ENCODE data around the gene LAMTOR3. TPM values are rescaled to one million over a fixed set of nuclear protein-coding genes. Genes with fewer than 3 reads are reported as not detected.

The LAMTOR3 gene
- total and polyA plus RNA-seq, 4 donors = 13.5 to 26.3 (median 19.8) TPM

- Histone ChIP-seq H3K36me3 (ENCODE audit: control insufficient read depth in 4 of 4, insufficient read depth in 3 of 4, low read depth in 1 of 4, low read length in 3 of 4) (no peaks in the 10 kb centered on the region), H3K27me3 (ENCODE audit: control insufficient read depth in 4 of 4, insufficient read depth in 4 of 4, low read length in 3 of 4) (peaks cover 0 to 2% (median 0%) of the 10 kb centered on the region in 4 donors), H3K4me3 (ENCODE audit: low read depth in 1 of 3, low read length in 3 of 3) (no peak overlapping the region), H3K9me3 (ENCODE audit: control insufficient read depth in 4 of 4, low read length in 3 of 4) (no peaks in the 10 kb centered on the region), H3K27ac (ENCODE audit: low read depth in 1 of 2, low read length in 2 of 2) (peak overlapping the region in 1 of 2 donors; percentile 61), H3K9ac (ENCODE audit: low read depth in 1 of 2, low read length in 2 of 2) (no peak overlapping the region), H3K4me1 (ENCODE audit: control insufficient read depth in 4 of 4, insufficient read depth in 4 of 4, low read length in 3 of 4) (no peaks in the 10 kb centered on the region)
- TF ChIP-seq HNF4G (IDR thresholded peaks at IDR 0.05) (no peak), HNF4A (conservative IDR thresholded peaks at IDR 0.05) (no peak), FOXA1 (IDR thresholded peaks at IDR 0.05) (no peak), JUND (IDR thresholded peaks at IDR 0.05) (no peak), TAF1 (conservative IDR thresholded peaks at IDR 0.05) (no peak), REST (IDR thresholded peaks at IDR 0.05) (no peak), FOXA2 (IDR thresholded peaks at IDR 0.05) (no peak), YY1 (IDR thresholded peaks at IDR 0.05) (no peak), GABPA (IDR thresholded peaks at IDR 0.05 in 1 of 2, conservative IDR thresholded peaks at IDR 0.05 in 1 of 2) (no peak), NR2F2 (IDR thresholded peaks at IDR 0.05) (no peak), SP1 (IDR thresholded peaks at IDR 0.05) (no peak), EGR1 (IDR thresholded peaks at IDR 0.05; ENCODE audit: low read depth in 2 of 2) (no peak), RAD21 (IDR thresholded peaks at IDR 0.05) (no peak), RXRA (IDR thresholded peaks at IDR 0.05) (no peak)
- TF ChIP-seq, protein P1, sequence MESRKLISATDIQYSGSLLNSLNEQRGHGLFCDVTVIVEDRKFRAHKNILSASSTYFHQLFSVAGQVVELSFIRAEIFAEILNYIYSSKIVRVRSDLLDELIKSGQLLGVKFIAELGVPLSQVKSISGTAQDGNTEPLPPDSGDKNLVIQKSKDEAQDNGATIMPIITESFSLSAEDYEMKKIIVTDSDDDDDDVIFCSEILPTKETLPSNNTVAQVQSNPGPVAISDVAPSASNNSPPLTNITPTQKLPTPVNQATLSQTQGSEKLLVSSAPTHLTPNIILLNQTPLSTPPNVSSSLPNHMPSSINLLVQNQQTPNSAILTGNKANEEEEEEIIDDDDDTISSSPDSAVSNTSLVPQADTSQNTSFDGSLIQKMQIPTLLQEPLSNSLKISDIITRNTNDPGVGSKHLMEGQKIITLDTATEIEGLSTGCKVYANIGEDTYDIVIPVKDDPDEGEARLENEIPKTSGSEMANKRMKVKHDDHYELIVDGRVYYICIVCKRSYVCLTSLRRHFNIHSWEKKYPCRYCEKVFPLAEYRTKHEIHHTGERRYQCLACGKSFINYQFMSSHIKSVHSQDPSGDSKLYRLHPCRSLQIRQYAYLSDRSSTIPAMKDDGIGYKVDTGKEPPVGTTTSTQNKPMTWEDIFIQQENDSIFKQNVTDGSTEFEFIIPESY (IDR thresholded peaks at IDR 0.05) = no peak
- TF ChIP-seq, protein P2, sequence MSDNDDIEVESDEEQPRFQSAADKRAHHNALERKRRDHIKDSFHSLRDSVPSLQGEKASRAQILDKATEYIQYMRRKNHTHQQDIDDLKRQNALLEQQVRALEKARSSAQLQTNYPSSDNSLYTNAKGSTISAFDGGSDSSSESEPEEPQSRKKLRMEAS (IDR thresholded peaks at IDR 0.05) = no peak
- TF ChIP-seq, protein P3, sequence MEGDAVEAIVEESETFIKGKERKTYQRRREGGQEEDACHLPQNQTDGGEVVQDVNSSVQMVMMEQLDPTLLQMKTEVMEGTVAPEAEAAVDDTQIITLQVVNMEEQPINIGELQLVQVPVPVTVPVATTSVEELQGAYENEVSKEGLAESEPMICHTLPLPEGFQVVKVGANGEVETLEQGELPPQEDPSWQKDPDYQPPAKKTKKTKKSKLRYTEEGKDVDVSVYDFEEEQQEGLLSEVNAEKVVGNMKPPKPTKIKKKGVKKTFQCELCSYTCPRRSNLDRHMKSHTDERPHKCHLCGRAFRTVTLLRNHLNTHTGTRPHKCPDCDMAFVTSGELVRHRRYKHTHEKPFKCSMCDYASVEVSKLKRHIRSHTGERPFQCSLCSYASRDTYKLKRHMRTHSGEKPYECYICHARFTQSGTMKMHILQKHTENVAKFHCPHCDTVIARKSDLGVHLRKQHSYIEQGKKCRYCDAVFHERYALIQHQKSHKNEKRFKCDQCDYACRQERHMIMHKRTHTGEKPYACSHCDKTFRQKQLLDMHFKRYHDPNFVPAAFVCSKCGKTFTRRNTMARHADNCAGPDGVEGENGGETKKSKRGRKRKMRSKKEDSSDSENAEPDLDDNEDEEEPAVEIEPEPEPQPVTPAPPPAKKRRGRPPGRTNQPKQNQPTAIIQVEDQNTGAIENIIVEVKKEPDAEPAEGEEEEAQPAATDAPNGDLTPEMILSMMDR (IDR thresholded peaks at IDR 0.05; ENCODE audit: low read depth, low read length, missing input control) = no peak
- TF ChIP-seq, protein P4, sequence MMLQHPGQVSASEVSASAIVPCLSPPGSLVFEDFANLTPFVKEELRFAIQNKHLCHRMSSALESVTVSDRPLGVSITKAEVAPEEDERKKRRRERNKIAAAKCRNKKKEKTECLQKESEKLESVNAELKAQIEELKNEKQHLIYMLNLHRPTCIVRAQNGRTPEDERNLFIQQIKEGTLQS (IDR thresholded peaks at IDR 0.05) = no peak
- no peak for DNase-seq (ENCODE audit: low spot score)
- 57% methylated on average over 3 of the region's 3 CpGs for WGBS
These were observed 36.9 kb downstream of the LAMTOR3 start for GRCh38 chr4:99857307-99857706.

Data from liver (tissue), 9 donors.